ACC112 (cell line): ENCODE measurements around the gene FBLN5.
A peak's percentile ranks its signal among the peaks of the same experiment; 100 is the strongest.
"Not testable (repeated sequence)": the region's sequence is repeated elsewhere in the genome, so short reads cannot be mapped to it uniquely, and the experiment has no call there.

Source experiments
- H2AFZ ChIP-seq: fragments of 200-600 bp; sonication (generic); one replicate; pipeline ENCODE4 v1.6.0; 2017; ENCODE audit warnings: antibody characterized with exemption, low read length; ENCODE audit not compliant: unreplicated experiment
- H3K27ac ChIP-seq: fragments of 200-600 bp; sonication (generic); 2 replicates; pipeline ENCODE4 v1.5.1; 2014; ENCODE audit warnings: low read depth, mild to moderate bottlenecking, antibody characterized with exemption, low read length, moderate library complexity
- H3K27me3 ChIP-seq: fragments of 200-600 bp; sonication (generic); 2 replicates; pipeline ENCODE4 v1.6.1; 2014; ENCODE audit warnings: mild to moderate bottlenecking, antibody characterized with exemption, low read length, moderate library complexity, mixed read lengths; ENCODE audit not compliant: insufficient read depth
- H3K36me3 ChIP-seq: fragments of 200-600 bp; sonication (generic); 2 replicates; pipeline ENCODE4 v1.6.1; 2016; ENCODE audit warnings: mild to moderate bottlenecking, antibody characterized with exemption, low read length, moderate library complexity, mixed read lengths; ENCODE audit not compliant: insufficient read depth
- H3K4me1 ChIP-seq: fragments of 200-600 bp; sonication (generic); one replicate; pipeline ENCODE4 v1.6.1; 2016; ENCODE audit warnings: low read length, mixed read lengths; ENCODE audit not compliant: insufficient read depth, unreplicated experiment, control insufficient read depth
- H3K4me3 ChIP-seq: fragments of 200-600 bp; sonication (generic); 2 replicates; pipeline ENCODE4 v1.5.1; 2014; ENCODE audit warnings: mild to moderate bottlenecking, low read depth, low read length
- H3K79me2 ChIP-seq: fragments of 200-600 bp; sonication (generic); one replicate; pipeline ENCODE4 v1.6.0; 2016; ENCODE audit warnings: low read length; ENCODE audit not compliant: control insufficient read depth, unreplicated experiment, insufficient read depth

FBLN5 gene

DNA sequence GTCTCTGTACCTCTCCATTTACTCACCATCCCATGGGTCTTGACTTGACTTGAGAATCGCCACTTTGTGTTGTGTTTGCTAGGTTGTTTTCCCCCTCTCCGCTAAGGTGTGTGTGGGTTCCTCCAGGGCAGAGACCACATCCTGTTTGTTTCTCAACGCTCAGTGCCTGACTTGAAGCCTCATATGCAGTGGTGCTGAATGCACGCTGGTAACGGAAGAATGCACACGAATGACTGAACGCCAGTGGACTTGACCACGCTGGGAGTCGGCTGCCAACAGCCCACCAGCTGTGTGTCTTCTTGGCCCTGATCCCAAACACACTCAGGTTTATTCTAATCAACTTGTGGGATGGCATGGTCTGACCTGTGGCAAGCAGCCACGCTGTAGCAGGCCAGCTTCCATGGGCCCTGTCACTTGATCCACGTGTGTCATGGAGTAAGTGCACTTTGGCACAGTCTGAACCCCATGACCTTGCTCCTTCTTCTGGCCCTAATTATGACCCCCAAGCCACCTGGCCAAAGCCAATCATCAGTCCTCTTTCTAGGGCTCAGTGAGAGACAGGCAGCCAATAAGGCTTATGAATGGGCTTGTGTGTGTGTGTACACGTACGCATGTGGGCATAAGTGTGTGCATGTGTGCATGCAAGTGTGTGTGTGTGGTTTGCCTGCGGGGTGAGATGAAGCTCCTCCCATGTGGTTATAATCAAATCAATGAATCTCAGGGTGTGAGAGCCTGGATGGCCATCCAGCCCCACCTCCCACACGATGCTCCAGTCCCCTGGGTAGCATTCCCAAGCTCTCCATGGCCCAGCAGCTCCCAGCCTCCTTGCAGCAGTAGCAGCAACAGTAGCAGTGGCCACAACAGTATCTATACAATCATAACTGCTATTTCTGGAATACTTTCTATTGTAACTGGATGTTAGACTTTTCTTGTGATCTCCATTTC is 73.8 kb downstream of the FBLN5 start:
- H3K36me3 ChIP-seq = peaks cover 16% of the 10 kb centered on the region; the same call in 1 of the 2 replicates

DNA sequence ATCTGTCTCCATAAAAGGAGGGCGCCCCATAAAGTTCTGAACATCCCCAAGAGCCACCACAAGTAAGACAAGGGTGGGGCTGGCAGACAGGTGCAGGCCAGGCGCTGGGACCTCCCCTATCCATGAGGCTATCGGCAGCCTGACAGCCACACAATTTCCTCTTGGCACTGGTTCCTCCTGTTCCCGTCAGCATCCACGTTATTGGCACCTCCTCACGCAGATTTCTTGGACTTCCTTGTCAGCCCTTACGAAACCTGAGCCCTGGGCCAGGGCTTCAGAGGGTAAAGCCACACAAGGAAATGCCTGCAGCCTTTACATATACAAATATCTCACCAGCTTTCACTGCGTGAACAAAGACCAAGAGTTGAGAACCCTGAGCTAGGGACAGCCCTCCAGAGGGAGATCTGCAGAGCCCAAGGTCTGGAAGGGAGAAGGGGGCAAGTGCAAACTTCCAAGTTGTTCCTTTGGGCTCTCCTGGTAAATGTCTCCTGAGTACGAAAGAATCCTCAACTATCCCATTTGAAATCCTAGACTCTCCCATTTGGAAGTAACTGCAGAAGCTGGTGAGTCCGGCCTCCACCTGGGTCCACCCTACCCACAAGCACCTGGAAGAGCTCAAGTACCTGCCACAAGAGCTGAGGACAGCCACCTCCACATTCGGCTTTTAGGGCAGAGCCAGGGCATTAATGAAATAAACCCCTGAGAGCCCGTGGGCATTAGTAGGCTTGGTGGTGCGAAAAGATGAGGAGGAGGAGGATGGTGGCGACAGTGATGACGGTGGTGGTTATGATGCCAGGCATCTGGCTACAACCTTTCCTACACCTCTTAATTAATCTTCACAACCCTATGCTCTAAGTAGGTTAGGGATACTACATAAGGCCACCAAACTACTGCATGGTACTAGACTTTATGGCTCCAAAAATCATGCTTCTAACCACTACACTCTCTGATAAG is 74.7 kb downstream of the FBLN5 start:
- Histone ChIP-seq H2AFZ (no peak overlapping the region), H3K4me3 (no peak overlapping the region), H3K36me3 (peaks cover 20% of the 10 kb centered on the region), H3K27me3 (no peaks in the 10 kb centered on the region), H3K4me1 (peaks cover 26% of the 10 kb centered on the region), H3K79me2 (no peaks in the 10 kb centered on the region), H3K27ac (peak overlapping the region; percentile 68)

More for the DNA sequence above, 73.8 kb downstream of the FBLN5 start:
- Histone ChIP-seq H3K79me2 (no peaks in the 10 kb centered on the region), H3K27me3 (no peaks in the 10 kb centered on the region), H3K27ac (no peak overlapping the region; the same call in 1 of the 2 replicates), H2AFZ (no peak overlapping the region), H3K4me3 (no peak overlapping the region), H3K4me1 (peaks cover 26% of the 10 kb centered on the region)

DNA sequence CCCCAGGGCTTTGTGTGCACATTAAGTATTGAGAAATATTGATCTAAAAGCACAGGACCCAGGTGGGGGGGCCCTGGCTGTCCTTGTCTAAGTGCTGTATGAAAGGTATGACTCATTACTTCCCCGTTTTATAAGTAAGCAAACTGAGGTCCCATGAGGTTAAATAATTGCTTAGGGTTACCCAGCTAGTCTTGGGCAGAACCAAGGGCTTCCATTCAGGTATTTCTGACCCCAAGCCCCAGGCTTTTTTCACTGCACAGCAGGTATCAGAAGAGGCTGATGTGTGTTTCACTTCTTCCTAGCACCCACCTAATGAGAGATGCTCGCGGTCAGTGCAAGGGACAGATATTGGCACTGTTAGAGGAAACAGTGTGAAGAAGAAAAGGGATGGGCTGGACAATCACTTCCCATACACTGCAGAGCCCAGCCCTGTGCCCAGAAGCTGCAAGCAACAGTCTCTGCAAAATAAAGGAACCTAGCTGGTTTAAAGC is 75.4 kb downstream of the FBLN5 start:
- H3K27ac ChIP-seq = peak overlapping the region; percentile 68
- H3K79me2 ChIP-seq = no peaks in the 10 kb centered on the region
- H3K4me1 ChIP-seq = peaks cover 26% of the 10 kb centered on the region
- H3K27me3 ChIP-seq = no peaks in the 10 kb centered on the region
- peaks cover 22% of the 10 kb centered on the region for H3K36me3 ChIP-seq
- no peak overlapping the region for H2AFZ ChIP-seq
- no peak overlapping the region for H3K4me3 ChIP-seq

GRCh38 chr14:91871401-91871800 is 76.1 kb downstream of the FBLN5 start:
- Histone ChIP-seq H3K4me1 (peaks cover 26% of the 10 kb centered on the region), H3K27ac (peak overlapping the region; percentile 17; the same call in 1 of the 2 replicates), H3K36me3 (peaks cover 22% of the 10 kb centered on the region)
- not testable (repeated sequence) for H3K79me2 ChIP-seq, H3K4me3 ChIP-seq, H3K27me3 ChIP-seq, H2AFZ ChIP-seq

DNA sequence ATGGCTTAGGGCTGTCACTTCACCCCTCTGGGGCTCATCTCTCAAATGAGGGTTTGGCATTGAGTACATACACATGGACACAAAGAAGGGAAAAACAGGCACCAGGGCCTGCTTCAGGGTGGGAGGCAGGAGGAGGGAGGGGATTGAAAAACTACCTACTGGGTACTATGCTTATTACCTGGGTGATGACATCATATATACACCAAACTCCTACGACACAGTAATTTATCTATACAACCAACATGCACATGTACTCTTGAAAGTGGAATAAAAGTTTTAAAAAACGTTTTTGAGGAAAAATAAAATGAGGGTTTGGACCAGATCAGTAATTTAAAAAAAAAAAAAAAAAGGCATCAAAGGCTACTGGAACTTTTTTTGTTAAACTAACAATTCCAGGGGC is 76.6 kb downstream of the FBLN5 start:
- H3K4me1 ChIP-seq = peaks cover 26% of the 10 kb centered on the region
- H3K36me3 ChIP-seq = peaks cover 22% of the 10 kb centered on the region
- H3K79me2 ChIP-seq = no peaks in the 10 kb centered on the region
- H3K4me3 ChIP-seq = no peak overlapping the region
- H3K27ac ChIP-seq = no peak overlapping the region
- no peak overlapping the region for H2AFZ ChIP-seq
- H3K27me3 ChIP-seq = no peaks in the 10 kb centered on the region

DNA sequence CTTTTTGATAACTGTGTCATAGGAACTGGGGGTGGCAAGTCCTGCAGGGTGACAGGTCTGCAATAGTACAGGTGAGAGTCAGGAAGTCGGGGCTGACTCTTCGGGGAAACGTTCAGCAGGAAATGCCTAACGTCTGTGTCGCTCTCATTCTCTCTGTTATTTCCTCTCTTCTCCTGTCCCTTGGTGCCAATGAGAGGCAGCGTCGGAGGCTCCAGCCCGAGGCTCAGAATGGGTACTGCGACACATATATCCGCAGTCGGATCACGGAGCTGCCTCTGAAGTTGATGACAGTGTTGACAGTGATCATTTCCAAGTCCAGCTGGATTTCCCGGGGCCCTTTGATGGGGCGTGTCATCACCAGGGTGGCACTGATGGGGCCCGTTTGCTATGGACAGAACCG is 77.5 kb downstream of the FBLN5 start:
- Histone ChIP-seq H3K36me3 (peaks cover 22% of the 10 kb centered on the region), H3K27me3 (no peaks in the 10 kb centered on the region), H3K79me2 (no peaks in the 10 kb centered on the region), H2AFZ (no peak overlapping the region), H3K4me1 (peaks cover 26% of the 10 kb centered on the region), H3K4me3 (no peak overlapping the region), H3K27ac (no peak overlapping the region)

- Histone ChIP-seq H3K27ac (no peak overlapping the region), H3K4me1 (peaks cover 26% of the 10 kb centered on the region), H3K4me3 (no peak overlapping the region), H3K27me3 (no peaks in the 10 kb centered on the region), H2AFZ (no peak overlapping the region), H3K36me3 (peaks cover 22% of the 10 kb centered on the region), H3K79me2 (no peaks in the 10 kb centered on the region)
These were observed 77.9 kb downstream of the FBLN5 start for GRCh38 chr14:91869556-91869955.

GRCh38 chr14:91867316-91867988 is 80.0 kb downstream of the FBLN5 start, which contains the start of gene TC2N:
TC2N (minus strand) TSS chr14:91867536; CDS start chr14:91813769, 53,767 bp downstream.
- H3K36me3 ChIP-seq = peaks cover 18% of the 10 kb centered on the region
- H3K4me3 ChIP-seq = no peak within 1 kb of the TSS
- no peak within 1 kb of the TSS for H2AFZ ChIP-seq
- no peaks in the 10 kb centered on the region for H3K79me2 ChIP-seq
- no peaks in the 10 kb centered on the region for H3K27me3 ChIP-seq
- peaks cover 13% of the 10 kb centered on the region for H3K4me1 ChIP-seq
- no peak within 1 kb of the TSS for H3K27ac ChIP-seq

DNA sequence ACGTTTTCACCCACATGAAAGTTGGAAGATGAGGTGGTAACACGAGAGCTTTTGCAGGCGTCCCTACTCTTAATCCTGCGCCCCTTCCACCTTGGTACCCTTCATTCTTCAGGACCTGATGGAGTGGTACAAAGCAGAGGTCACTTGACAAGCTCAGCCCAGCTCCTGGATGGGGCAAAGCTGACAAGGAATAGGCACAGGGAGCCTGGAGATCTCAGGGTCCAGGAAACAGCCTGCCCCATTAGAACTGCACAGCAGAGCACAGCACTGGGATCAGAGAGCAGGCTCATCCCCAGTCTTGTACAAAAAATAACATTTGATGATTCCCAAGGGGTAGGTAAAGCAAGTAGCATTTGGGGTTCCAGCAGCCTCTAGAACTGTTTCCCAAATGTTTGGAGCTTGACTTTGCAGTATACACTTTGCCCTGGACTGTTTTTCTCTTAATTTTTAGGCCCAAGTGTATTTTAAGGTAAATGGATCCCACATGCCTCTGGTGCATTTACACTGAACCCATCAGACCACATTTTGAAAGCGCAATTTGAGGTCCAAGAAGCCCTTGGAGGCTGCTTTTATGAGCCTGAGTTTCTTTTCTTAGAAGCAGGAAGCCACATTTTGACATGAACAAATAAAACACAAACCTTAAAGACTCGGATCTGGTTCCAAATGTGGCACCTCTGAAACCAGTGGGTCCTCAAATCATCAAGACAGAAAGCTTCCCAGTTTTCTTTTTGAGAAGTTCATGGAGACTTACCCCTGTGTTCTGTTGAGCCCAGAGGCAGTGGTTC is 80.8 kb downstream of the FBLN5 start:
- Histone ChIP-seq H3K79me2 (no peaks in the 10 kb centered on the region), H2AFZ (no peak overlapping the region), H3K4me1 (peaks cover 6% of the 10 kb centered on the region), H3K27ac (no peak overlapping the region), H3K4me3 (no peak overlapping the region), H3K27me3 (no peaks in the 10 kb centered on the region), H3K36me3 (peaks cover 18% of the 10 kb centered on the region)
